IPS-15b (cell line): ENCODE results near the gene TIFAB.

ENCODE experiments used
- H3K27me3 ChIP-seq: one replicate; pipeline ENCODE4 v1.6.1; 2013; ENCODE audit warnings: low read length; ENCODE audit not compliant: control insufficient read depth, insufficient read depth
- H3K36me3 ChIP-seq: one replicate; pipeline ENCODE4 v1.6.1; 2013; ENCODE audit warnings: low read length; ENCODE audit not compliant: control insufficient read depth, insufficient read depth
- H3K4me1 ChIP-seq: one replicate; pipeline ENCODE4 v1.6.1; 2013; ENCODE audit warnings: mild to moderate bottlenecking, low read length; ENCODE audit not compliant: control insufficient read depth, insufficient read depth
- H3K4me3 ChIP-seq: one replicate; pipeline ENCODE4 v1.5.1; 2013; ENCODE audit warnings: low read depth, low read length
- H3K9ac ChIP-seq: one replicate; pipeline ENCODE4 v1.6.1; 2013; ENCODE audit warnings: low read depth, mild to moderate bottlenecking, low read length
- H3K9me3 ChIP-seq: one replicate; pipeline ENCODE4 v1.6.1; 2013; ENCODE audit warnings: mild to moderate bottlenecking, low read length; ENCODE audit not compliant: control insufficient read depth, insufficient read depth

Gene TIFAB

GRCh38 chr5:135489466-135490244 is 37.5 kb upstream of the TIFAB start:
- Histone ChIP-seq H3K9ac (no peak overlapping the region), H3K27me3 (peaks cover 97% of the 10 kb centered on the region), H3K4me3 (peak overlapping the region; percentile 50), H3K4me1 (peaks cover 22% of the 10 kb centered on the region), H3K36me3 (no peaks in the 10 kb centered on the region), H3K9me3 (no peaks in the 10 kb centered on the region)

DNA sequence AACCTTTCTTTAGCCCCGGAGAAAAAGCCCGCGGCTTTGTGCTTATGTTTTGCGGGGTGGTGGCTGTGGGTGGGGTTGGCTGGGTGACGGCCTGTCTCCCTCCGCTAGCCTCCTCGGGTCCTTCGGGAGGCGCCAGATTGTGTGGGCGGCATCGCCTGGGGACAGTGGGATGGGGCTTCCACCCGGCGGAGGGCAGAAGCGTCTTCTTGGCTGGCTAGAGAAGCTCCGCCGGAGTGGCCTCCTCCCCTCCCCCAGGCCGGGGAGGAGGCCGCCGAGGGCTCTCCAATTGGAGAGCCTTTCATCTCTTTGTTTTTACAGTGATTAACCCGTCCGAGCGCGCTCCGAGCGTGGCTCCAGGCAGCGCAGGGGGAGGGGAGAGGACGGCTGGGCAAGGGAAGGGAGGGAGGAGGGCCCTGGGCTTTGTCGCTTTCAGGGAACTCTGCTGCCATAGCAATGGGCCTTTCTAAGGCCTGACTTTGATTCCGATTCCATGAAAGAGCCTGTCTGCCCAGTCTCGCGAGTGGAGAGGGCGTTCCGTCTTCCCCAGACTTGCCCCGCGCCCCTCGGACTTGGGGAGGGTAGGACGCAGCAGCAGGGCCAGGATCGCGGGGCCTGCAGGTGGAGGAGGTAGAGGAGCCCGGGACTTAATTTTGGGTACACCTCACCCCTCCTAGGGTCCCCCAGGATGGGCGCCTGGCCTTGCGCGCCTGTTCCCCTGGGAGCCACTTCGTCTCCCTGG is 36.7 kb upstream of the TIFAB start:
- Histone ChIP-seq H3K9me3 (no peaks in the 10 kb centered on the region), H3K36me3 (no peaks in the 10 kb centered on the region), H3K4me3 (peak overlapping the region; percentile 50), H3K4me1 (peaks cover 22% of the 10 kb centered on the region), H3K27me3 (peaks cover 97% of the 10 kb centered on the region), H3K9ac (no peak overlapping the region)

DNA sequence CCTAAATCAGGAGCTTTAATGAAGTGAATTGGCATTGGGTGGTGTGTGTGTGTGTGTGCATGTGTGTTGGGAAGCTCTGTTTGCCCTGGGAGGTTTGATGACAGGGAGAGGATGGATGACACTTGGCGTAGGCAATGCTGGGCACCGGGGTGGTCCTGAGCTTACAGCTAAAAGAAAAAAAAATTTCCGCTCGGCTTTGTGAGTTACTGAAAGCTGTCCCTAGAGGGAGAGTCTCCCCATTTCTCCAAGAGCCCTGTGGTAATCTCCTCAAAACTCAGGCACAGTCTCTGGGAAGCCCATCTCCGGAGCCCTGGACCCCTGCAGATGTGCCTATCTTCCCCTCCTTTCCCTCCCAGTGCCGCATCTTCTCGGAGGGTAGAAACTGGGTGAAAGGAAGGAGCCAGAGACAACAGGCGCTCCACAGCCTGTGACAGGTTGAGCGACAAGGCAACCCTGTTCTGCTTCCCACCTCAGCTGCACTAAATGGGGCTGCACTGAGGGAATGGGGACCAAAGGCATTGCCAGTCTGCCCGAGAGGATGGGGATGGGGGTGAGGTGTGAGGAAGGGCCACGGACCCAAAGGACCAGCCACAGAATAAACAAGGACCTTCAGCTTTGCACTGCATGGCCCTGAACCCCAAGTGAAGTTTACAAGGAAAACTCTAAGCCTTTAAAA is 35.8 kb upstream of the TIFAB start:
- Histone ChIP-seq H3K9ac (no peak overlapping the region), H3K4me1 (peaks cover 22% of the 10 kb centered on the region), H3K9me3 (no peaks in the 10 kb centered on the region), H3K27me3 (peaks cover 97% of the 10 kb centered on the region), H3K36me3 (no peaks in the 10 kb centered on the region), H3K4me3 (no peak overlapping the region)

DNA sequence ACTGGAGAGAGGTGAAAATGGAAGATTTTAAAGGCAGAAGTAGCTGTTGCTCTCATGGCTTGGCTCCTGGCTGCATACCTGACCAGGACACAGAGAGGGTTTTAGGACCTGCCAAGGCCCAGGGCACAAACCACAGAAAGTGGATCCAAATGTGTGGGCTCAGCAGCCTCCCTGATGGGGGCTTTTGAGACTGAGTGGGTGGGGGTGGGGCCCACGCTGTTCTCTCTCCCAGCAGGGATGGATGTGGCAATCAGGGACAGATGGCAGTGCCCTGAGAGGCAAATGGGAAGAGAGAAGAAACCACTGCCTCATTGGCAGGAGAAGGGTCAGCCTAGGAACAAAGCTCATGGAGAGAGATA is 34.9 kb upstream of the TIFAB start:
- H3K27me3 ChIP-seq, result peaks cover 97% of the 10 kb centered on the region
- H3K36me3 ChIP-seq, result no peaks in the 10 kb centered on the region
- H3K4me1 ChIP-seq, result peaks cover 21% of the 10 kb centered on the region
- no peaks in the 10 kb centered on the region for H3K9me3 ChIP-seq
- H3K4me3 ChIP-seq, result no peak overlapping the region
- H3K9ac ChIP-seq, result no peak overlapping the region

DNA sequence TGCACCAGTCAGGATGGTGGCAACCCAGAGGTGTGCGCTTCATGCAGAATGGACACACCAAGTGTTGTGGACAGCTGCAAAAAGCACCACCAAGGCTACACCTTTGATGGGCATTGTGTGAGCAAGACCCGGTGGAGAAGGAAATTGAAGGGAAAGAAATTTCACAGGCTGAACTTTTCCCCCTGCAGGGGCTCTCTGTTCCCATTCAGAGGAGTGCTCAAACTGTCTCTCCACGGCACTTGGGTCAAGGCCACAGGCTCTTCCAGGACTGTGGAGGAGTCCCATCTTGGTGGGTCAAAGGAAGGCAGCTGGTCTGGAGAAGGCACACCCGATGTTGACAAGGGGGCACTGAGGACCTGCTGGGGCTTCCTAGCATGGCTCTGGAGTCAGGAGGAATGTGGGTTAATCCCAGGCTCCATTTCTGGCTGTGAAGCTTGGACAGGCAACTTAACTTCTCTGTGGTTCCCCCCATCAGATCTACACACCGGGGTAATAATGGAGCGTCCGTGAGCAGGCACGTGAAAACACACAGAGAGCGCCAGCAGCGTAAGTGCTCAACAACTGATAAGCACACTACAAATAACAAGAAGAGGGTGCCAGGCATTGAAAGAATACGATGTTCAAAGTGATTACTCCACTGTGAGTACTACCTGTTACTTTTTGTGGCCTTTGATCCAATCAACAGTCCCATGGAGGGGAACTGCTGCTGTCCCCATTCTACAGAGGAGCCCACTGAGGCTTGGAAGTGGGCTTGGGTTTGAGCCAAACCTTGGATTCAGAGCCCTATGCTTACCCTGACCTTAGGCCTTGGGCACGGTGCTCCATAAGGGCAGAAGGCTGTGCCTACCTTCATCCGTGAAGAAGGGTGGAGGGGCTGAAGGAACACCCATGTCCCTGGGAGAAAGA is 34.2 kb upstream of the TIFAB start:
- H3K27me3 ChIP-seq, result peaks cover 98% of the 10 kb centered on the region
- no peaks in the 10 kb centered on the region for H3K9me3 ChIP-seq
- H3K4me1 ChIP-seq, result peaks cover 20% of the 10 kb centered on the region
- no peaks in the 10 kb centered on the region for H3K36me3 ChIP-seq
- H3K9ac ChIP-seq, result no peak overlapping the region
- no peak overlapping the region for H3K4me3 ChIP-seq

GRCh38 chr5:135484674-135485086 is 32.5 kb upstream of the TIFAB start:
- Histone ChIP-seq H3K4me3 (no peak overlapping the region), H3K36me3 (no peaks in the 10 kb centered on the region), H3K4me1 (peaks cover 9% of the 10 kb centered on the region), H3K9me3 (no peaks in the 10 kb centered on the region), H3K27me3 (peaks cover 95% of the 10 kb centered on the region), H3K9ac (no peak overlapping the region)

DNA sequence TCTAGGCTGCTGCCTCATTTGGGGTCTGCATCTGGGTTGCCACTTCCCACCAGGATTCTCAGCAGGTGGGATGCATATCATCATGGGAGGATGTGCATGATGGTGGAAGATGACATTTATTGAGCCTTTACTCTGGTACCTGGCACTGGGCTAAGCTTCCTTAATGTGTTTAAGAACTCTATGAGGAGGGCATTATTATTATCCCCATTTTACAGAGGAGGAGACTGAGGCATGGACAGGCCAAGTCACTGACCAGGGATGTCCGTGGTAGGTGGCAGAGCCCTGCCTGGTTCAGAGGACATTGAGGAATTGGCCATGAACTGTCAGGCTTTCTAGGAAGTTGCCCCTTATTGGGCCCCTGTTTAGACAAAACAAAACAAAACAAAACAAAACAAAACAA is 31.1 kb upstream of the TIFAB start:
- Histone ChIP-seq H3K36me3 (no peaks in the 10 kb centered on the region), H3K9ac (no peak overlapping the region), H3K9me3 (no peaks in the 10 kb centered on the region), H3K4me3 (no peak overlapping the region), H3K27me3 (peaks cover 96% of the 10 kb centered on the region), H3K4me1 (peaks cover 11% of the 10 kb centered on the region)

- no peak overlapping the region for H3K9ac ChIP-seq
- no peaks in the 10 kb centered on the region for H3K36me3 ChIP-seq
- H3K27me3 ChIP-seq, result peaks cover 96% of the 10 kb centered on the region
- no peaks in the 10 kb centered on the region for H3K9me3 ChIP-seq
- peaks cover 8% of the 10 kb centered on the region for H3K4me1 ChIP-seq
- H3K4me3 ChIP-seq, result no peak overlapping the region
Measured at GRCh38 chr5:135482381-135482933, 30.3 kb upstream of the TIFAB start.

DNA sequence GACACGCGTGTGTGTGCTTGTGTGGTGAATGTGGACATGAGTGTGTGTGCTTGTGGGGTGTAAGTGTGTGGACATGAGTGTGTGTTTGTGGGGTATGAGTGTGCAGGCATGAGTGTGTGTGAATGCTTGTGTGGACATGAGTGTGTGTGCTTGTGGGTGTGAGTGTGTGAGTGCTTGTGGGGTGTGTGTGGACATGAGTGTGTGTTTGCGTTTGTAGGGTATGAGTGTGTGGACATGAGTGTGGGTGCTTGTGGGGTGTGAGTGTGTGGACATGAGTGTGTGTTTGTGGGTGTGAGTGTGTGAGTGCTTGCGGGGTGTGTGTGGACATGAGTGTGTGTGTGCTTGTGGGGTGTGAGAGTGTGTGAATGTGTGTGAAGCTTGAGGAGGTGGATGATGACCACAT is 29.8 kb upstream of the TIFAB start:
- Histone ChIP-seq H3K9ac (no peak overlapping the region), H3K9me3 (no peaks in the 10 kb centered on the region), H3K4me1 (peaks cover 9% of the 10 kb centered on the region), H3K27me3 (peaks cover 93% of the 10 kb centered on the region), H3K36me3 (no peaks in the 10 kb centered on the region), H3K4me3 (no peak overlapping the region)

- Histone ChIP-seq H3K4me3 (no peak overlapping the region), H3K27me3 (peaks cover 93% of the 10 kb centered on the region), H3K4me1 (peaks cover 11% of the 10 kb centered on the region), H3K36me3 (no peaks in the 10 kb centered on the region), H3K9me3 (no peaks in the 10 kb centered on the region), H3K9ac (no peak overlapping the region)
Measured at GRCh38 chr5:135481387-135481786, 29.2 kb upstream of the TIFAB start.

- Histone ChIP-seq H3K9me3 (no peaks in the 10 kb centered on the region), H3K27me3 (peaks cover 91% of the 10 kb centered on the region), H3K4me1 (peaks cover 11% of the 10 kb centered on the region), H3K36me3 (no peaks in the 10 kb centered on the region), H3K4me3 (no peak overlapping the region), H3K9ac (no peak overlapping the region)
Measured at GRCh38 chr5:135480511-135480910, 28.4 kb upstream of the TIFAB start.
